GM12892 (cell line): Measurements from ENCODE around the gene SCLY.

Experiments used
- POLR2A ChIP-seq: IDR thresholded peaks from 2 replicates; pipeline ENCODE4 v1.6.1; 2011; ENCODE audit warnings: low read depth, low read length, control low read depth
- POLR2AphosphoS5 ChIP-seq: IDR thresholded peaks from 2 replicates; pipeline ENCODE4 v1.6.1; 2011; ENCODE audit warnings: low read depth, low read length, control low read depth

- no peak for TF ChIP-seq POLR2A
- TF ChIP-seq POLR2AphosphoS5: no peak
Observed at GRCh38 chr2:238103465-238104225, 42.8 kb downstream of the SCLY start.
